OCI-LY3 (cell line): ENCODE measurements around the gene NRP2.

Experiments
- H2AFZ ChIP-seq: fragments of 200-600, 300-600 bp; shearing (Covaris generic); 2 replicates; pipeline ENCODE4 v1.6.0; 2014; ENCODE audit warnings: antibody characterized with exemption, low read depth, low read length
- H3K27ac ChIP-seq: fragments of 200-600, 300-600 bp; sonication (generic); 2 replicates; pipeline ENCODE4 v1.5.1; 2014; ENCODE audit warnings: mild to moderate bottlenecking, low read length, moderate library complexity, mixed read lengths
- H3K27me3 ChIP-seq: fragments of 200-600, 300-600 bp; sonication (generic); 2 replicates; pipeline ENCODE4 v1.6.1; 2014; ENCODE audit warnings: low read depth, low read length, mixed read lengths
- H3K36me3 ChIP-seq: fragments of 200-600, 300-600 bp; sonication (generic); replicated peaks from 2 replicates; pipeline ENCODE3; 2014; ENCODE audit warnings: low read depth, low read length, mixed read lengths
- H3K4me1 ChIP-seq: fragments of 300-600, 200-600 bp; sonication (generic); 2 replicates; pipeline ENCODE4 v1.6.1; 2014; ENCODE audit warnings: low read length, mixed read lengths
- H3K4me2 ChIP-seq: fragments of 200-600, 300-600 bp; sonication (generic); 2 replicates; pipeline ENCODE4 v1.6.1; 2014; ENCODE audit warnings: low read length, mixed read lengths
- H3K4me3 ChIP-seq: fragments of 300-600, 200-600 bp; sonication (generic); 2 replicates; pipeline ENCODE4 v1.5.1; 2014; ENCODE audit warnings: antibody characterized with exemption, mild to moderate bottlenecking, low read length, moderate library complexity
- H3K79me2 ChIP-seq: fragments of 300-600, 200-600 bp; shearing (Covaris generic); 2 replicates; pipeline ENCODE4 v1.6.1; 2014; ENCODE audit warnings: mild to moderate bottlenecking, low read length, mixed read lengths
- H3K9ac ChIP-seq: fragments of 300-600, 200-600 bp; shearing (Covaris generic); 2 replicates; pipeline ENCODE4 v1.6.0; 2014; ENCODE audit warnings: mild to moderate bottlenecking, low read length, moderate library complexity
- H3K9me3 ChIP-seq: fragments of 200-600, 300-600 bp; shearing (Covaris generic); 2 replicates; pipeline ENCODE4 v1.6.1; 2014; ENCODE audit warnings: low read length, mixed read lengths; ENCODE audit not compliant: insufficient read depth
- H4K20me1 ChIP-seq: fragments of 200-600, 300-600 bp; sonication (generic); 2 replicates; pipeline ENCODE4 v1.6.1; 2016; ENCODE audit warnings: low read length, mixed read lengths; ENCODE audit not compliant: insufficient read depth
- CTCF ChIP-seq: fragments of 200-600, 300-600 bp; sonication (generic); IDR thresholded peaks from 2 replicates; pipeline ENCODE4 v1.5.1; 2014; ENCODE audit warnings: antibody characterized with exemption, low read length, low read depth
- EZH2phosphoT487 ChIP-seq: fragments of 200-600 bp; shearing (Covaris generic); IDR thresholded peaks from 2 replicates; pipeline ENCODE4 v1.6.1; 2018; ENCODE audit warnings: antibody characterized with exemption, mixed run types, low read depth

NRP2 gene

DNA sequence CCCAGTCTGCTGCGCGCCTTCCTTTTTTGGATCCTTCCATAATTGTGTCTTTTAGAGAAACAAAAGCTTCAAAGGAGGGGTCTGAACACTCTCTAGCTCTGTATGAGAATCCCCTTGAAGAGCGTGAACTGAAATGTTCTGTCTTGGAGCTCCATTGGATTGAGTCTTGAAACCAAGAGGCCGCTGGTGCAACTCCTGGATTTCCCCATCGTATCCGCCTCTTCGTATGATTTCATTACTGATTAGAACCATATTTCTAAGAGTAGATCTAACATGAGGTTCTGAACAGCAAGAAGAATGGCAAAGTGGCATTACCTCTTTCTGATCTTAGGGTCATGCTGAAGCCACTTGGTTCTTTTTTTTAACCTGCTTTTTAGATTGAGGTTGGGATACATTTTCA lies 31.4 kb upstream of the NRP2 start:
- Histone ChIP-seq H3K27me3 (peaks cover 25% of the 10 kb centered on the region), H3K9ac (no peak overlapping the region), H3K36me3 (no peaks in the 10 kb centered on the region), H3K4me1 (peaks cover 10% of the 10 kb centered on the region), H3K4me3 (no peak overlapping the region), H3K27ac (no peak overlapping the region), H3K9me3 (no peaks in the 10 kb centered on the region), H3K4me2 (no peak overlapping the region), H4K20me1 (no peaks in the 10 kb centered on the region), H2AFZ (no peak overlapping the region), H3K79me2 (no peaks in the 10 kb centered on the region)
- no peak for TF ChIP-seq EZH2phosphoT487

GRCh38 chr2:205651719-205652118 lies 30.6 kb upstream of the NRP2 start:
- Histone ChIP-seq H3K4me1 (peaks cover 5% of the 10 kb centered on the region), H3K4me3 (no peak overlapping the region), H3K79me2 (no peaks in the 10 kb centered on the region), H3K27me3 (peaks cover 22% of the 10 kb centered on the region), H4K20me1 (no peaks in the 10 kb centered on the region), H3K9me3 (no peaks in the 10 kb centered on the region), H2AFZ (no peak overlapping the region), H3K9ac (no peak overlapping the region), H3K36me3 (no peaks in the 10 kb centered on the region), H3K4me2 (no peak overlapping the region), H3K27ac (no peak overlapping the region)
- TF ChIP-seq EZH2phosphoT487 (no peak), CTCF (no peak)

GRCh38 chr2:205654878-205655605 lies 27.3 kb upstream of the NRP2 start:
- H3K9me3 ChIP-seq, result no peaks in the 10 kb centered on the region
- H3K27ac ChIP-seq, result no peak overlapping the region
- H3K4me1 ChIP-seq, result no peaks in the 10 kb centered on the region
- no peaks in the 10 kb centered on the region for H3K36me3 ChIP-seq
- no peaks in the 10 kb centered on the region for H3K79me2 ChIP-seq
- H2AFZ ChIP-seq, result no peak overlapping the region
- peaks cover 24% of the 10 kb centered on the region; the same call in 1 of the 2 replicates for H3K27me3 ChIP-seq
- H3K4me2 ChIP-seq, result no peak overlapping the region
- TF ChIP-seq CTCF, result no peak
- no peak for TF ChIP-seq EZH2phosphoT487
- no peak overlapping the region for H3K4me3 ChIP-seq
- no peak overlapping the region for H3K9ac ChIP-seq
- H4K20me1 ChIP-seq, result no peaks in the 10 kb centered on the region

- no peaks in the 10 kb centered on the region for H4K20me1 ChIP-seq
- H2AFZ ChIP-seq, result no peak overlapping the region
- H3K4me2 ChIP-seq, result no peak overlapping the region
- no peaks in the 10 kb centered on the region for H3K4me1 ChIP-seq
- H3K9me3 ChIP-seq, result no peaks in the 10 kb centered on the region
- no peak overlapping the region for H3K9ac ChIP-seq
- H3K27me3 ChIP-seq, result peaks cover 30% of the 10 kb centered on the region; the same call in 1 of the 2 replicates
- no peaks in the 10 kb centered on the region for H3K79me2 ChIP-seq
- no peak overlapping the region for H3K27ac ChIP-seq
- H3K4me3 ChIP-seq, result no peak overlapping the region
- TF ChIP-seq CTCF (no peak), EZH2phosphoT487 (no peak)
- H3K36me3 ChIP-seq, result no peaks in the 10 kb centered on the region
Observed at GRCh38 chr2:205655779-205656456, 26.4 kb upstream of the NRP2 start.
